Naive B cell (primary cell): ENCODE results near the gene CD44. TPM values are rescaled to one million over a fixed set of nuclear protein-coding genes. Genes with fewer than 3 reads are reported as not detected.

Source experiments
- ATAC-seq, 2 donors: fragments of 150-1000 bp; cut with Tn5 transposase; 2 replicates each; pipeline ENCODE4 v1.10.0; 2021; ENCODE audit warnings: low read depth in 2 of 2, mild to moderate bottlenecking in 2 of 2, moderate library complexity in 2 of 2
- DNase-seq: peaks from one replicate; pipeline ENCODE4 v3.0.0; 2022
- H3K27ac Mint-ChIP-seq, 6 donors: one replicate each; pipeline ENCODE4 v1.8.0; 2020 to 2022; ENCODE audit warnings: mild to moderate bottlenecking in 6 of 6, mixed read lengths in 6 of 6, moderate library complexity in 5 of 6, inconsistent platforms in 2 of 6
- H3K27me3 Mint-ChIP-seq, 3 donors: one replicate each; pipeline ENCODE4 v1.8.0; 2021 to 2022; ENCODE audit warnings: mixed read lengths in 3 of 3, mild to moderate bottlenecking in 1 of 3
- H3K36me3 Mint-ChIP-seq, 2 donors: one replicate each; pipeline ENCODE4 v1.8.0; 2020 to 2022; ENCODE audit warnings: mixed read lengths in 2 of 2, inconsistent platforms in 1 of 2, mild to moderate bottlenecking in 1 of 2
- H3K4me1 Mint-ChIP-seq, 3 donors: one replicate each; pipeline ENCODE4 v1.8.0; 2020 to 2022; ENCODE audit warnings: mixed read lengths in 3 of 3, inconsistent platforms in 1 of 3, mild to moderate bottlenecking in 1 of 3, moderate library complexity in 1 of 3
- H3K4me3 Mint-ChIP-seq, 8 donors: one replicate each; pipeline ENCODE4 v1.8.0; 2020 to 2022; ENCODE audit warnings: mild to moderate bottlenecking in 8 of 8, mixed read lengths in 8 of 8, moderate library complexity in 8 of 8, inconsistent platforms in 2 of 8
- H3K9me3 Mint-ChIP-seq, 7 donors: one replicate each; pipeline ENCODE4 v1.8.0; 2020 to 2022; ENCODE audit warnings: mixed read lengths in 7 of 7, mild to moderate bottlenecking in 5 of 7, inconsistent platforms in 2 of 7, moderate library complexity in 1 of 7
- polyA plus RNA-seq, 6 donors: library from polyadenylated mRNA; unstranded; fragments of 300-500 nt; fragmentation: Illumina TruSeq; gene quantifications; one replicate each; pipeline ENCODE4 v1.2.3, GENCODE V29; 2021; ENCODE audit warnings: low read depth in 6 of 6

CD44 gene
- polyA plus RNA-seq, 6 donors from 2014 or later: 156 to 277 (median 187) TPM

GRCh38 chr11:35182317-35182939, 43.5 kb downstream of the CD44 start:
- peak; percentile 93 to 95 for ATAC-seq
- DNase-seq: peak; percentile 50
- Mint-ChIP-seq H3K36me3 (peaks cover 43% of the 10 kb centered on the region in 2 donors), H3K27me3 (no peaks in the 10 kb centered on the region), H3K4me3 (peak overlapping the region; percentile 4 to 88 (median 76)), H3K4me1 (peaks cover 48 to 63% (median 52%) of the 10 kb centered on the region in 3 donors), H3K9me3 (peaks cover 0 to 4% (median 0%) of the 10 kb centered on the region in 7 donors), H3K27ac (peak overlapping the region; percentile 87 to 99 (median 88))

GRCh38 chr11:35183326-35183925, 44.5 kb downstream of the CD44 start:
- H3K36me3 Mint-ChIP-seq: peaks cover 43 to 52% of the 10 kb centered on the region in 2 donors
- no peaks in the 10 kb centered on the region for H3K27me3 Mint-ChIP-seq

GRCh38 chr11:35185696-35186095, 46.7 kb downstream of the CD44 start:
- H3K36me3 Mint-ChIP-seq: peaks cover 36 to 52% of the 10 kb centered on the region in 2 donors
- H3K27ac Mint-ChIP-seq: peak overlapping the region in 5 of 6 donors; percentile 77 to 90 (median 84)
- peak overlapping the region in 1 of 8 donors; percentile 35 for H3K4me3 Mint-ChIP-seq
- H3K9me3 Mint-ChIP-seq: peaks cover 0 to 4% (median 0%) of the 10 kb centered on the region in 7 donors
- peaks cover 38 to 54% (median 45%) of the 10 kb centered on the region in 3 donors for H3K4me1 Mint-ChIP-seq
- ATAC-seq: no peak
- DNase-seq: no peak
- H3K27me3 Mint-ChIP-seq: no peaks in the 10 kb centered on the region

More at GRCh38 chr11:35183326-35183925, 44.5 kb downstream of the CD44 start:
- Mint-ChIP-seq H3K4me1 (peaks cover 49 to 67% (median 53%) of the 10 kb centered on the region in 3 donors), H3K4me3 (peak overlapping the region in 3 of 8 donors; percentile 74 to 78 (median 78)), H3K9me3 (peaks cover 0 to 4% (median 0%) of the 10 kb centered on the region in 7 donors), H3K27ac (peak overlapping the region; percentile 65 to 99 (median 88))
- DNase-seq (no peak), ATAC-seq (no peak)

- peaks cover 39 to 42% of the 10 kb centered on the region in 2 donors for H3K36me3 Mint-ChIP-seq
- DNase-seq (no peak), ATAC-seq (no peak)
- H3K9me3 Mint-ChIP-seq: no peaks in the 10 kb centered on the region
- peaks cover 23 to 39% (median 34%) of the 10 kb centered on the region in 3 donors for H3K4me1 Mint-ChIP-seq
- H3K27ac Mint-ChIP-seq: peak overlapping the region in 5 of 6 donors; percentile 7 to 83 (median 61)
- H3K4me3 Mint-ChIP-seq: no peak overlapping the region
- H3K27me3 Mint-ChIP-seq: no peaks in the 10 kb centered on the region
Observed at GRCh38 chr11:35187996-35188395, 49.0 kb downstream of the CD44 start.

GRCh38 chr11:35190804-35191348, 51.9 kb downstream of the CD44 start:
- H3K27ac Mint-ChIP-seq: peak overlapping the region in 2 of 6 donors; percentile 80 to 83
- DNase-seq: no peak
- ATAC-seq: no peak
- no peak overlapping the region for H3K4me3 Mint-ChIP-seq
- peaks cover 32 to 42% of the 10 kb centered on the region in 2 donors for H3K36me3 Mint-ChIP-seq
- H3K27me3 Mint-ChIP-seq: no peaks in the 10 kb centered on the region
- H3K9me3 Mint-ChIP-seq: no peaks in the 10 kb centered on the region
- H3K4me1 Mint-ChIP-seq: peaks cover 15 to 33% (median 26%) of the 10 kb centered on the region in 3 donors

- DNase-seq: no peak
- H3K36me3 Mint-ChIP-seq: peaks cover 37 to 53% of the 10 kb centered on the region in 2 donors
- peaks cover 16 to 34% (median 29%) of the 10 kb centered on the region in 3 donors for H3K4me1 Mint-ChIP-seq
- no peaks in the 10 kb centered on the region for H3K9me3 Mint-ChIP-seq
- H3K27me3 Mint-ChIP-seq: no peaks in the 10 kb centered on the region
- no peak overlapping the region for H3K4me3 Mint-ChIP-seq
- ATAC-seq: no peak
- peak overlapping the region in 3 of 6 donors; percentile 4 to 92 (median 83) for H3K27ac Mint-ChIP-seq
Observed at GRCh38 chr11:35192347-35192746, 53.4 kb downstream of the CD44 start.

GRCh38 chr11:35193767-35194166, 54.8 kb downstream of the CD44 start:
- ATAC-seq (no peak), DNase-seq (no peak)
- H3K4me1 Mint-ChIP-seq: peaks cover 20 to 35% (median 23%) of the 10 kb centered on the region in 3 donors
- peaks cover 48 to 56% of the 10 kb centered on the region in 2 donors for H3K36me3 Mint-ChIP-seq
- no peaks in the 10 kb centered on the region for H3K27me3 Mint-ChIP-seq
- H3K4me3 Mint-ChIP-seq: no peak overlapping the region
- H3K9me3 Mint-ChIP-seq: no peaks in the 10 kb centered on the region
- peak overlapping the region in 3 of 6 donors; percentile 14 to 83 (median 20) for H3K27ac Mint-ChIP-seq

- Mint-ChIP-seq H3K4me1 (peaks cover 15 to 22% (median 16%) of the 10 kb centered on the region in 3 donors), H3K27ac (peak overlapping the region in 3 of 6 donors; percentile 3 to 82 (median 22)), H3K36me3 (peaks cover 45 to 68% of the 10 kb centered on the region in 2 donors), H3K27me3 (no peaks in the 10 kb centered on the region), H3K9me3 (no peaks in the 10 kb centered on the region), H3K4me3 (no peak overlapping the region)
- DNase-seq: no peak
- no peak for ATAC-seq
Observed at GRCh38 chr11:35197292-35197691, 58.3 kb downstream of the CD44 start.

GRCh38 chr11:35200811-35201341, 61.9 kb downstream of the CD44 start:
- Mint-ChIP-seq H3K36me3 (peaks cover 56 to 66% of the 10 kb centered on the region in 2 donors), H3K4me3 (no peak overlapping the region), H3K4me1 (peaks cover 3 to 15% (median 10%) of the 10 kb centered on the region in 3 donors), H3K27me3 (no peaks in the 10 kb centered on the region), H3K9me3 (no peaks in the 10 kb centered on the region), H3K27ac (peak overlapping the region in 2 of 6 donors; percentile 44 to 81)
- ATAC-seq: no peak
- DNase-seq: no peak

- H3K36me3 Mint-ChIP-seq: peaks cover 64 to 66% of the 10 kb centered on the region in 2 donors
- peak overlapping the region in 3 of 6 donors; percentile 18 to 45 (median 43) for H3K27ac Mint-ChIP-seq
- peaks cover 14 to 20% (median 15%) of the 10 kb centered on the region in 3 donors for H3K4me1 Mint-ChIP-seq
- ATAC-seq (no peak), DNase-seq (no peak)
- peaks cover 0 to 4% (median 0%) of the 10 kb centered on the region in 7 donors for H3K9me3 Mint-ChIP-seq
- H3K4me3 Mint-ChIP-seq: no peak overlapping the region
- no peaks in the 10 kb centered on the region for H3K27me3 Mint-ChIP-seq
Observed at GRCh38 chr11:35204614-35205013, 65.6 kb downstream of the CD44 start.

GRCh38 chr11:35206616-35207015, 67.6 kb downstream of the CD44 start:
- DNase-seq: no peak
- Mint-ChIP-seq H3K27me3 (no peaks in the 10 kb centered on the region), H3K4me1 (peaks cover 19 to 34% (median 21%) of the 10 kb centered on the region in 3 donors), H3K36me3 (peaks cover 61 to 66% of the 10 kb centered on the region in 2 donors), H3K27ac (peak overlapping the region in 3 of 6 donors; percentile 43 to 62 (median 60)), H3K9me3 (peaks cover 0 to 15% (median 0%) of the 10 kb centered on the region in 7 donors), H3K4me3 (no peak overlapping the region)
- ATAC-seq: no peak

- Mint-ChIP-seq H3K4me1 (peaks cover 27 to 45% (median 29%) of the 10 kb centered on the region in 3 donors), H3K36me3 (peaks cover 55 to 64% of the 10 kb centered on the region in 2 donors)
- no peak for ATAC-seq
Observed at GRCh38 chr11:35207471-35208403, 68.8 kb downstream of the CD44 start.

More at GRCh38 chr11:35207471-35208403, 68.8 kb downstream of the CD44 start:
- Mint-ChIP-seq H3K27me3 (no peaks in the 10 kb centered on the region), H3K27ac (peak overlapping the region in 4 of 6 donors; percentile 5 to 82 (median 42)), H3K9me3 (peaks cover 0 to 15% (median 0%) of the 10 kb centered on the region in 7 donors), H3K4me3 (no peak overlapping the region)
- no peak for DNase-seq
